ENCODE results near the gene EXOC3. TPM values are rescaled to one million over a fixed set of nuclear protein-coding genes. Genes with fewer than 3 reads are reported as not detected.
A peak's percentile ranks its signal among the peaks of the same experiment; 100 is the strongest.

Gene EXOC3
- polyA plus RNA-seq, 3 donors, result 33.2 to 59.7 (median 53.8) TPM

GRCh38 chr5:419970-420369 is 23.0 kb upstream of the EXOC3 start:
- Histone ChIP-seq H3K27ac (ENCODE audit: low read depth in 1 of 2, low read length in 2 of 2) (no peak overlapping the region), H3K27me3 (ENCODE audit: control insufficient read depth in 2 of 2, insufficient read depth in 2 of 2, low read length in 2 of 2) (no peaks in the 10 kb centered on the region), H3K4me1 (ENCODE audit: control insufficient read depth in 1 of 2, insufficient read depth in 2 of 2, low read length in 2 of 2) (peaks cover 10 to 20% of the 10 kb centered on the region in 2 donors), H3K79me2 (ENCODE audit: insufficient read depth, low read length) (no peaks in the 10 kb centered on the region), H2AFZ (ENCODE audit: insufficient read depth, low read depth, low read length, poor library complexity, severe bottlenecking) (no peak overlapping the region), H3K9ac (ENCODE audit: insufficient read depth, low read length, poor library complexity, severe bottlenecking) (no peak overlapping the region), H3K36me3 (replicated peaks in 1 of 2; ENCODE audit: control insufficient read depth in 1 of 2, insufficient read depth in 2 of 2, low read length in 2 of 2) (no peaks in the 10 kb centered on the region), H3K4me3 (replicated peaks in 1 of 3; ENCODE audit: low read depth in 2 of 3, low read length in 3 of 3) (no peak overlapping the region), H3K9me3 (replicated peaks in 1 of 2; ENCODE audit: control insufficient read depth in 1 of 2, insufficient read depth in 1 of 2, low read length in 2 of 2) (no peaks in the 10 kb centered on the region), H4K20me1 (ENCODE audit: insufficient read depth, low read length) (no peaks in the 10 kb centered on the region), H3K4me2 (replicated peaks; ENCODE audit: extremely low read depth, low read length, poor library complexity, severe bottlenecking) (no peak overlapping the region)
- no peaks in the 10 kb centered on the region for H3K36me3 Mint-ChIP-seq
- TF ChIP-seq CTCF (IDR thresholded peaks at IDR 0.05), result no peak
- H3K27ac Mint-ChIP-seq, result no peak overlapping the region
- no peak overlapping the region for H3K4me3 Mint-ChIP-seq
- H3K9me3 Mint-ChIP-seq, result peaks cover 0 to 8% (median 0%) of the 10 kb centered on the region in 7 donors
- H3K4me1 Mint-ChIP-seq, result peaks cover 7% of the 10 kb centered on the region
- WGBS (ENCODE audit: insufficient coverage), result 55% methylated on average over 10 of the region's 12 CpGs
- intact Hi-C loops (cut with micrococcal nuclease), result no loop called here
- peaks cover 3 to 5% (median 3%) of the 10 kb centered on the region in 3 donors for H3K27me3 Mint-ChIP-seq (ENCODE audit: low read depth in 3 of 3)
- no peak for DNase-seq

- WGBS (ENCODE audit: insufficient coverage), result 96% methylated on average over 50 of the region's 52 CpGs
- peak overlapping the region in 1 of 7 donors; percentile 56 for H3K27ac Mint-ChIP-seq
- Histone ChIP-seq H2AFZ (ENCODE audit: insufficient read depth, low read depth, low read length, poor library complexity, severe bottlenecking) (no peak overlapping the region), H3K9ac (ENCODE audit: insufficient read depth, low read length, poor library complexity, severe bottlenecking) (no peak overlapping the region), H3K27ac (ENCODE audit: low read depth in 1 of 2, low read length in 2 of 2) (no peak overlapping the region), H3K27me3 (ENCODE audit: control insufficient read depth in 2 of 2, insufficient read depth in 2 of 2, low read length in 2 of 2) (no peaks in the 10 kb centered on the region), H3K4me3 (replicated peaks in 1 of 3; ENCODE audit: low read depth in 2 of 3, low read length in 3 of 3) (no peak overlapping the region), H3K4me2 (replicated peaks; ENCODE audit: extremely low read depth, low read length, poor library complexity, severe bottlenecking) (no peak overlapping the region), H3K4me1 (ENCODE audit: control insufficient read depth in 1 of 2, insufficient read depth in 2 of 2, low read length in 2 of 2) (peaks cover 11 to 16% of the 10 kb centered on the region in 2 donors), H3K79me2 (ENCODE audit: insufficient read depth, low read length) (no peaks in the 10 kb centered on the region), H3K36me3 (replicated peaks in 1 of 2; ENCODE audit: control insufficient read depth in 1 of 2, insufficient read depth in 2 of 2, low read length in 2 of 2) (no peaks in the 10 kb centered on the region), H4K20me1 (ENCODE audit: insufficient read depth, low read length) (no peaks in the 10 kb centered on the region), H3K9me3 (replicated peaks in 1 of 2; ENCODE audit: control insufficient read depth in 1 of 2, insufficient read depth in 1 of 2, low read length in 2 of 2) (no peaks in the 10 kb centered on the region)
- H3K36me3 Mint-ChIP-seq, result no peaks in the 10 kb centered on the region
- H3K4me1 Mint-ChIP-seq, result peaks cover 8% of the 10 kb centered on the region
- intact Hi-C loops (cut with micrococcal nuclease), result no loop called here
- H3K4me3 Mint-ChIP-seq, result no peak overlapping the region
- H3K9me3 Mint-ChIP-seq, result peaks cover 0 to 8% (median 0%) of the 10 kb centered on the region in 7 donors
- no peak for DNase-seq
- no peak for TF ChIP-seq CTCF (IDR thresholded peaks at IDR 0.05)
- peaks cover 3 to 5% (median 3%) of the 10 kb centered on the region in 3 donors for H3K27me3 Mint-ChIP-seq (ENCODE audit: low read depth in 3 of 3)
Measured at GRCh38 chr5:420632-421286, 22.2 kb upstream of the EXOC3 start.
